ENCODE measurements around the gene CNTNAP2. TPM values are rescaled to one million over a fixed set of nuclear protein-coding genes. Genes with fewer than 3 reads are reported as not detected.
"Not testable (repeated sequence)": the region's sequence is repeated elsewhere in the genome, so short reads cannot be mapped to it uniquely, and the experiment has no call there.

The CNTNAP2 gene
- total RNA-seq, 4 donors from 2014 or later, result 0.25 to 0.89 (median 0.30) TPM; not detected in 1

DNA sequence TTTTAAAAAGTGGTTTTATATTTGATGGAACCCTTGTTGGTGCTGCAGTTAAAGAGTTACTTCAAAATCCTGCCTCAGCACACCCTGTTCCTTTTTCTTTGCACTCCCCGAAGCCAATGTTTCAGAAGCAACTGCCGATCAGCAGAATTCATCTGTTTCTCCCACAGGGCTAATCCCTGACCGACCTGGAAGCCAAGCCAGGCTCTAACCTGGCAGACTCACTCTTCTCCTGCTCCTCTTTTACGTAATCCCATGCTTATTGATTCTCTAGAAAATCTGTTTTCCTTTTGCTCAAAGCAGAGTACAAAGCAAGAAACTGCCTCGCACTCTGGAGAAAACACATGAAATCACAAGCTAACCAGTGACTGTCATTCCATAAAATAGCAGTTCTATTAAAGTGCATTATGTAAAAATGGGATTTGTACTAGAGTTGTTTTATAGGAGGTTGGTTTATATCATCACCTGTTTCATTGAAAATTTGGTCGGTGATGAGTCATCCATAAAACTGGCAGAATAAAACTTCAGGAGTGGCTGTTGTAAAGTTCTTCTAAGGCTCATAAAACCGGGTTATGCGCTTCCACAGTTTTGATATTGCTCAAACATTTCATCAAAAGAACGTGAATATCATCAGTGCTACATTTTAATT is 99.9 kb downstream of the CNTNAP2 start:
- Histone ChIP-seq H3K4me3 (no peak overlapping the region), H3K27ac (no peak overlapping the region), H3K9me3 (no peaks in the 10 kb centered on the region), H3K27me3 (no peaks in the 10 kb centered on the region), H3K36me3 (no peaks in the 10 kb centered on the region), H3K4me1 (no peaks in the 10 kb centered on the region)
- no peak for DNase-seq (ENCODE audit: low spot score in 2 of 2)
- 66% methylated on average over 9 of the region's 9 CpGs for WGBS
- TF ChIP-seq CTCF (IDR thresholded peaks at IDR 0.05), result no peak
- no peak for TF ChIP-seq POLR2A (IDR thresholded peaks at IDR 0.05)
- TF ChIP-seq POLR2AphosphoS5 (IDR thresholded peaks at IDR 0.05), result no peak
- TF ChIP-seq EP300 (IDR thresholded peaks at IDR 0.05), result no peak

DNA sequence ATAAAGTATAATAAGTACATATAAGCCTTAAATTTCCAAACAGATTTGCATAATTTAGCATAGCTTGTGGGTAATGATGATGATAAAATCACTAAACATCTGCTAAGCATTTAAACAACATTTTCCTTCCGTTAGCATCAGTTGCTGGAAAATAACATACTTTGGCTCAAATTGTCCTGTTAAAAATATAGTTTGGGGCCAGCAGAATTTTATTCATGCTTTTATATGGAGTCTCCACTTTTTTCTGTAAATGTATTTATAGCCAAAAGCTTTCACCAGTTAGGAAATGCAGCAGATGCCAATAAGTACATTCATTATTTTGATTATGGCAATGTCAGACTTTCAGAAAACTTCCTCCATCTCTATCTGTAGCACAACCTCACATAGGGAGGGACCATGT is 107.2 kb downstream of the CNTNAP2 start:
- H3K9me3 ChIP-seq, result no peaks in the 10 kb centered on the region
- no peak for DNase-seq (ENCODE audit: low spot score in 2 of 2)
- 67% methylated on average over 1 of the region's 1 CpG for WGBS
- no peaks in the 10 kb centered on the region for H3K27me3 ChIP-seq
- no peaks in the 10 kb centered on the region for H3K36me3 ChIP-seq
- no peak overlapping the region for H3K27ac ChIP-seq
- no peak for TF ChIP-seq EP300 (IDR thresholded peaks at IDR 0.05)
- TF ChIP-seq POLR2A (IDR thresholded peaks at IDR 0.05), result no peak
- TF ChIP-seq POLR2AphosphoS5 (IDR thresholded peaks at IDR 0.05), result no peak
- no peak for TF ChIP-seq CTCF (IDR thresholded peaks at IDR 0.05)
- no peaks in the 10 kb centered on the region for H3K4me1 ChIP-seq
- H3K4me3 ChIP-seq, result no peak overlapping the region

DNA sequence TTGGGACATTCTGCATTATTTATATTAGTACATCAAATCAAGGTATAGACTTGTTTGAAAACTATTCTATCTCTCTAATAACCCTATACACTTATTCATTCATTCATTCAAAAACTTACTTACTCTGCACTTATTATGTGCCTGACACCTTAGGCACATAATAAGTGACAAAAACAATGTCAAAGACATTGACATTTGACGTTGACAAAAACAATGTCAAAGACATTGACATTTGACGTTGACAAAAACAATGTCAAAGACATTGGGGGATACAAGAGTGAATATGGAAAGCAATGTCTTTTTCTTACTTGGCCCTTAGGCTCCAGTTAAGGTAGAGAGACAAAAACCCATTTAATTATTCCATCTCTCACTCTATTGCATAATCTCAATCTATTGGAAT is 116.0 kb downstream of the CNTNAP2 start:
- TF ChIP-seq POLR2A (IDR thresholded peaks at IDR 0.05) (no peak), EP300 (IDR thresholded peaks at IDR 0.05) (no peak), CTCF (IDR thresholded peaks at IDR 0.05) (no peak), POLR2AphosphoS5 (IDR thresholded peaks at IDR 0.05) (no peak)
- no peaks in the 10 kb centered on the region for H3K9me3 ChIP-seq
- H3K27me3 ChIP-seq, result no peaks in the 10 kb centered on the region
- DNase-seq (ENCODE audit: low spot score in 2 of 2), result no peak
- H3K4me1 ChIP-seq, result no peaks in the 10 kb centered on the region
- WGBS, result 80% methylated on average over 2 of the region's 2 CpGs
- H3K27ac ChIP-seq, result no peak overlapping the region
- H3K36me3 ChIP-seq, result no peaks in the 10 kb centered on the region
- H3K4me3 ChIP-seq, result no peak overlapping the region

GRCh38 chr7:146235195-146235594 is 118.6 kb downstream of the CNTNAP2 start:
- TF ChIP-seq POLR2A (IDR thresholded peaks at IDR 0.05) (no peak), POLR2AphosphoS5 (IDR thresholded peaks at IDR 0.05) (no peak), CTCF (IDR thresholded peaks at IDR 0.05) (no peak), EP300 (IDR thresholded peaks at IDR 0.05) (no peak)
- Histone ChIP-seq H3K27me3 (no peaks in the 10 kb centered on the region), H3K36me3 (no peaks in the 10 kb centered on the region)

DNA sequence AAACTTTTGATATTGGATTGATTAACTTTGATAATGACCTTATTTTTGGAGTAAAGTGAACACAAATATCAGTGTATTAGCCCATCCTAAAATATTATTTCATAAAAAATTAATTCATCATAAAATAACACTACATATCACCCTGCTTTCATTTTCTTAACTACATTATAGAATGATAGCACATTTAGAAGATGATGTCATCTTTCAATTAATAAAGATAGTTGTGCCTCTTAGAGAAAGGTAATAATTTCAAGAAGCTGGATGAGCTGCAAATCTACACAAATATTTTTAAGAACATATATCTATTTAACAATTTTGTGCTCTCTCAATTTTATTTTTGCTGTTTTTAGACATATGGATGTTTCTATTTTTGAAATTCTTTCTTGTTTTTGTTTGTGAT is 126.1 kb downstream of the CNTNAP2 start:
- H3K9me3 ChIP-seq, result no peaks in the 10 kb centered on the region

More at GRCh38 chr7:146235195-146235594, 118.6 kb downstream of the CNTNAP2 start:
- H3K4me3 ChIP-seq, result no peak overlapping the region
- H3K4me1 ChIP-seq, result no peaks in the 10 kb centered on the region
- 35% methylated on average over 1 of the region's 1 CpG for WGBS
- no peaks in the 10 kb centered on the region for H3K9me3 ChIP-seq
- DNase-seq (ENCODE audit: low spot score in 2 of 2), result no peak
- no peak overlapping the region for H3K27ac ChIP-seq

DNA sequence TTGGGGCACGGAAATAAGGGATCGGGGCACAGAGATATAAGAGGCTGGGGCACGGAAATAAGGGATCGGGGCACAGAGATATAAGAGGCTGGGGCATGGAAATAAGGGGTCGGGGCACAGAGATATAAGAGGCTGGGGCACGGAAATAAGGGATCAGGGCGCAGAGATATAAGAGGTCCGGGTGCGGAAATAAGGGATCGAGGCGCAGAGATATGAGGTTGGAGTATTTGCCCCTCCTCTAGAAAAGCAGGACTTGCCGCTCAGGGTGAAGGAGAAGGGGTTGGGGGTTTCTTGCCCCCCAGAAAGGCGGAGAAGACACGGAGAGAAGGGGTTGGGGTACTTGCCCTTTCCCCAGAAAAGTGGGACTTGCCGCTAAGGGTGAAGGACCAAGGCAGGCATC is 131.4 kb downstream of the CNTNAP2 start:
- H3K4me1 ChIP-seq; H3K4me3 ChIP-seq; DNase-seq (ENCODE audit: low spot score in 2 of 2); H3K27me3 ChIP-seq; H3K27ac ChIP-seq; H3K36me3 ChIP-seq; H3K9me3 ChIP-seq: not testable (repeated sequence)
- 49% methylated on average over 15 of the region's 15 CpGs for WGBS

More for the DNA sequence above, 126.1 kb downstream of the CNTNAP2 start:
- H3K4me1 ChIP-seq, result no peaks in the 10 kb centered on the region
- no peaks in the 10 kb centered on the region for H3K27me3 ChIP-seq
- H3K27ac ChIP-seq, result no peak overlapping the region
- TF ChIP-seq CTCF (IDR thresholded peaks at IDR 0.05), result no peak
- no peak for TF ChIP-seq POLR2A (IDR thresholded peaks at IDR 0.05)
- TF ChIP-seq EP300 (IDR thresholded peaks at IDR 0.05), result no peak
- no peak for TF ChIP-seq POLR2AphosphoS5 (IDR thresholded peaks at IDR 0.05)
- no peak for DNase-seq (ENCODE audit: low spot score in 2 of 2)
- H3K36me3 ChIP-seq, result no peaks in the 10 kb centered on the region
- no peak overlapping the region for H3K4me3 ChIP-seq

DNA sequence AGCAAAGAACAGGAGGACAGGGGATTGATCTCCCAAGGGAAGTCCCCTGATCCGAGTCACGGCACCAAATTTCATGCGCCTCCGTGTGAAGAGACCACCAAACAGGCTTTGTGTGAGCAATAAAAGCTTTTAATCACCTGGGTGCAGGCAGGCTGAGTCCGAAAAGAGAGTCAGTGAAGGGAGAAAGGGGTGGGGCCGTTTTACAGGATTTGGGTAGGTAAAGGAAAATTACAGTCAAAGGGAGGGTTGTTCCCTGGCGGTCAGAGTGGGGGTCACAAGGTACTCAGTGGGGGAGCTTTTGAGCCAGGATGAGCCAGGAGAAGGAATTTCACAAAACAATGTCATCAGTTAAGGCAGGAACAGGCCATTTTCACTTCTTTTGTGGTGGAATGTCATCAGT is 132.1 kb downstream of the CNTNAP2 start:
- not testable (repeated sequence) for H3K4me3 ChIP-seq; H3K9me3 ChIP-seq; H3K4me1 ChIP-seq; H3K27me3 ChIP-seq; H3K36me3 ChIP-seq; H3K27ac ChIP-seq; DNase-seq (ENCODE audit: low spot score in 2 of 2)
- 41% methylated on average over 7 of the region's 7 CpGs for WGBS

All from suprapubic skin (tissue), 4 donors.